K562 (cell line): ENCODE data around the gene TOX2. TPM values are rescaled to one million over a fixed set of nuclear protein-coding genes. Genes with fewer than 3 reads are reported as not detected.

ENCODE experiments used
- ARID1B ChIP-seq: fragments of 450-650 bp; IDR thresholded peaks from 2 replicates; pipeline ENCODE4 v1.6.1; 2016; ENCODE audit warnings: antibody characterized with exemption, mild to moderate bottlenecking, inconsistent platforms
- ATF1 ChIP-seq, 2 experiments: fragments of 450-650 bp in 1 of 2; IDR thresholded peaks; 2 replicates each; pipeline ENCODE4 v1.6.1; 2016; ENCODE audit warnings: missing compliant biosample characterization in 1 of 2, missing genetic modification characterization in 1 of 2
- E2F8 ChIP-seq: fragments of 450-650 bp; IDR thresholded peaks from 2 replicates; pipeline ENCODE4 v1.7.1; 2018; ENCODE audit warnings: mild to moderate bottlenecking, low read depth; ENCODE audit not compliant: partially characterized antibody
- MAFK ChIP-seq: IDR thresholded peaks from 2 replicates; pipeline ENCODE4 v1.6.1; 2011; ENCODE audit warnings: low read length, improper control_type of control experiment
- SMAD4 ChIP-seq: fragments of 250-450 bp; sonication (Bioruptor Pico); conservative IDR thresholded peaks from 2 replicates; pipeline ENCODE4 v1.8.0; 2021; ENCODE audit warnings: inconsistent platforms, mild to moderate bottlenecking, moderate library complexity
- VEZF1 ChIP-seq: fragments of 200-800 bp; sonication (Bioruptor generic); IDR thresholded peaks from 2 replicates; pipeline ENCODE4 v1.6.1; 2017; ENCODE audit warnings: missing genetic modification characterization, missing compliant biosample characterization
- ZNF589 ChIP-seq: fragments of 200-800 bp; sonication (Bioruptor generic); IDR thresholded peaks from 2 replicates; pipeline ENCODE4 v1.6.1; 2016; ENCODE audit warnings: low read depth, missing genetic modification characterization, missing compliant biosample characterization
- polyA plus RNA-seq, 8 experiments: library from polyadenylated mRNA; depleted of rRNA in 4 of 8; stranded (reverse) in 5 of 8; unstranded in 3 of 8; fragments of >200 nt; fragmentation: Nextera tagmentation in 2 of 8; fragmentation: Illumina TruSeq in 1 of 8; extraction: Ambion mirVana in 2 of 8; extraction: Trizol in 1 of 8; gene quantifications; 2 replicates each; pipeline versions ENCODE4 v1.2.1 to v1.2.3, GENCODE V29; 2011 to 2014; ENCODE audit warnings: inconsistent platforms in 1 of 8, missing spikeins in 1 of 8
- total RNA-seq, 7 experiments: library from RNA; depleted of rRNA in 6 of 7; stranded (reverse); fragments of >200 nt in 6 of 7; fragmentation: Illumina TruSeq in 2 of 7; extraction: Trizol in 2 of 7; gene quantifications; 2 replicates each; pipeline versions ENCODE4 v1.2.1 to v1.2.3, GENCODE V29; 2011 to 2021; ENCODE audit warnings: low replicate concordance in 1 of 7

TOX2 gene
- total and polyA plus RNA-seq, 9 of the 15 experiments (the other 6 are each of a cell fraction or from before 2014, with no cell fraction given) = not detected

- TF ChIP-seq ARID1B (peak; percentile 77), ATF1 (CRISPR knock-in tag; IDR thresholded peaks at IDR 0.05) (no peak), ATF1 (tag; IDR thresholded peaks at IDR 0.05) (0 out of 2 replicates have a peak, but pooled peaks have one; percentile 26), MAFK (no peak), ZNF589 (peak; percentile 67; the same call in 1 of the 2 replicates), VEZF1 (CRISPR knock-in tag) (0 out of 2 replicates have a peak, but pooled peaks have one; percentile 44), SMAD4 (CRISPR knock-in tag) (peak; percentile 75), E2F8 (no peak)
- TF ChIP-seq, all 486 proteins: peak for 39
Measured at GRCh38 chr20:43959079-43959919, 44.6 kb downstream of the TOX2 start (continued).
